ENCODE data around the gene UGDH.

- TF ChIP-seq, protein P1, sequence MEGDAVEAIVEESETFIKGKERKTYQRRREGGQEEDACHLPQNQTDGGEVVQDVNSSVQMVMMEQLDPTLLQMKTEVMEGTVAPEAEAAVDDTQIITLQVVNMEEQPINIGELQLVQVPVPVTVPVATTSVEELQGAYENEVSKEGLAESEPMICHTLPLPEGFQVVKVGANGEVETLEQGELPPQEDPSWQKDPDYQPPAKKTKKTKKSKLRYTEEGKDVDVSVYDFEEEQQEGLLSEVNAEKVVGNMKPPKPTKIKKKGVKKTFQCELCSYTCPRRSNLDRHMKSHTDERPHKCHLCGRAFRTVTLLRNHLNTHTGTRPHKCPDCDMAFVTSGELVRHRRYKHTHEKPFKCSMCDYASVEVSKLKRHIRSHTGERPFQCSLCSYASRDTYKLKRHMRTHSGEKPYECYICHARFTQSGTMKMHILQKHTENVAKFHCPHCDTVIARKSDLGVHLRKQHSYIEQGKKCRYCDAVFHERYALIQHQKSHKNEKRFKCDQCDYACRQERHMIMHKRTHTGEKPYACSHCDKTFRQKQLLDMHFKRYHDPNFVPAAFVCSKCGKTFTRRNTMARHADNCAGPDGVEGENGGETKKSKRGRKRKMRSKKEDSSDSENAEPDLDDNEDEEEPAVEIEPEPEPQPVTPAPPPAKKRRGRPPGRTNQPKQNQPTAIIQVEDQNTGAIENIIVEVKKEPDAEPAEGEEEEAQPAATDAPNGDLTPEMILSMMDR (IDR thresholded peaks at IDR 0.05): no peak
- no peak for TF ChIP-seq EZH2phosphoT487 (IDR thresholded peaks at IDR 0.05)
- no peak for TF ChIP-seq EZH2 (IDR thresholded peaks at IDR 0.05)
These were observed 29.1 kb downstream of the UGDH start for GRCh38 chr4:39497909-39498726.

Measured in neural progenitor cell (in vitro differentiated cells).